ENCODE data around the gene OSBPL5.

The OSBPL5 gene

DNA sequence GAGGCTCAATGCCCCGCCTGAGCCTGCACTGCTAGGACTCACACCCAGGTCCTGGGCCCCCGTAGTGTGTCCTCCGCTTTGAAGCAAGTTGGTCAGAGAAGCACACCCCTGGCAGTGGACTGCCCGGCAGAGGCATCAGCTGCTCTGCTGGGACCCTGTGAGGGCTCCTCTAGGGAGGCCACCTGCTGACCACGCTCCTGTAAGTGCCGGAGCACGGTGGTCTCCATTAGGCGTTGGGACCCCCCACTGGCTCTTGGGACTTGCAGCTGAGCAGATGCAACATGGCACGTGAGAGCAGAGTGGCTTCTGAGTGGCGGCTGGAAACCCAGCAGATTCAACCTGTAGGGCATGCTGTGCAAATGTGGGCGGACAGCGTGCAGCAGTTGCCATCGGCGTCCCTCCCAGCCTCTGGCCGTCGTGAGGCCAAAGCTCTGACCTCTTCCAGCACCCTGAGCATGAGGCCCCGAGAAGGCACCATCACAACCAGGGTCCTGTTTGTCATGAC is 36.6 kb upstream of the OSBPL5 start:
- no peak for DNase-seq (ENCODE audit: low read depth)
- TF ChIP-seq, protein P1, sequence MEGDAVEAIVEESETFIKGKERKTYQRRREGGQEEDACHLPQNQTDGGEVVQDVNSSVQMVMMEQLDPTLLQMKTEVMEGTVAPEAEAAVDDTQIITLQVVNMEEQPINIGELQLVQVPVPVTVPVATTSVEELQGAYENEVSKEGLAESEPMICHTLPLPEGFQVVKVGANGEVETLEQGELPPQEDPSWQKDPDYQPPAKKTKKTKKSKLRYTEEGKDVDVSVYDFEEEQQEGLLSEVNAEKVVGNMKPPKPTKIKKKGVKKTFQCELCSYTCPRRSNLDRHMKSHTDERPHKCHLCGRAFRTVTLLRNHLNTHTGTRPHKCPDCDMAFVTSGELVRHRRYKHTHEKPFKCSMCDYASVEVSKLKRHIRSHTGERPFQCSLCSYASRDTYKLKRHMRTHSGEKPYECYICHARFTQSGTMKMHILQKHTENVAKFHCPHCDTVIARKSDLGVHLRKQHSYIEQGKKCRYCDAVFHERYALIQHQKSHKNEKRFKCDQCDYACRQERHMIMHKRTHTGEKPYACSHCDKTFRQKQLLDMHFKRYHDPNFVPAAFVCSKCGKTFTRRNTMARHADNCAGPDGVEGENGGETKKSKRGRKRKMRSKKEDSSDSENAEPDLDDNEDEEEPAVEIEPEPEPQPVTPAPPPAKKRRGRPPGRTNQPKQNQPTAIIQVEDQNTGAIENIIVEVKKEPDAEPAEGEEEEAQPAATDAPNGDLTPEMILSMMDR (IDR thresholded peaks at IDR 0.05; ENCODE audit: insufficient read depth, low read depth, low read length, missing control alignments) = no peak
- H3K4me3 ChIP-seq (ENCODE audit: low read depth, low read length) = no peak overlapping the region

DNA sequence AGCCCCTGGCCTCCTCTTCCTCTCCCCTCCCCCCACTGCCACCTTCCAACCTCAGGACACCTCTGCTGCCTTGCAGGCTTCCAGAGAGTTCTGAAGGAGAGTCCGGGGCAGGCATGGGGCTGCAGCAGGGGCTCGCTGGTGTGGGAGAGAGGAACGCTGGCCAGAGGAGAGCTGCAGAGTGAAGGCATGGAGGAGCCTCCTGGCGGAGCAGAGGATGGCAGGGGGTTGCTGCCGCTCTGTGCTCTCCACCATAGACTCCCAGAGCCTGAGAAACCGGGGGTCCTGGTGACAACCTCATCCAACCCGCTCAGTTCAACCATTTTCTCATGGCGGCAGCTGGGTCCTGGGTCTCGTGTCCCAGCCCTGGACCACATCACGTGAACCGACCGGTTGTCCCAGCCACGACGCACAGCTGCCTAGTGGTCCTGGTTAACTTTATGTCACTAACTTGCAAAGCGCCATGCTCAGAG is 36.0 kb upstream of the OSBPL5 start:
- no peak overlapping the region for H3K4me3 ChIP-seq (ENCODE audit: low read depth, low read length)
- TF ChIP-seq, protein P1 (IDR thresholded peaks at IDR 0.05; ENCODE audit: insufficient read depth, low read depth, low read length, missing control alignments) = no peak
- DNase-seq (ENCODE audit: low read depth) = no peak

DNA sequence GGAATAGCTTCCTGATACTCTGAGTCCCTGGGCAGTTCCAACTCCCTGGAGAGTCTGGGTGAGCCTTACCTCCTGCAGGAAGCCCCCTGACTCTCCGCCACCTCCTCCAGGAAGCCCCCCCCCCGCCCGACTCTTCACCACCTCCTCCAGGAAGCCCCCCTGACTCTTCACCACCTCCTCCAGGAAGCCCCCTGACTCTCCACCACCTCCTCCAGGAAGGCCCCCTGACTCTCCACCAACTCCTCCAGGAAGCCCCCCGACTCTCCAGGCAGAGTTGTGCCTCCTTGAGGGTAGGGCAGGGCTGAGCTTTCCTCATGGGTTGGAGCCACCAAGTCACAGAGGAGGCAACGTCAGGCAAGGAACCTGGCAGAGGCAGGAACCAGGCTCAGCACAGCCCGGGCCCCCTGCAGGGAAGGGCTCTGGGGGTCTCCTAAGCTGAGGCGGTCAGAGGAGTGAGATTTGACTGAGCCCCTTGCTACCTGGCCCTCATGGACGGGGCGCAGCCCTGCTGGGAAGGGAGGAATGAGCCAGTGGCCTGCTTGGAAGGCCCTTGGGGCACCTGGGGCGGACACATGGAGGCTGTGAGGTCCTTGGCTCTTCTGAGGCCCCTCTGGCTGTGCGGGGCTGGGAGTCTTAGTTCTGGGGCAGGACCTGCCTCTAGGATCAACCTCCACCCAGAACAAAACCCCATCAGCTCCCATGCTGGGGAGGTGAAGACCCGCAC is 35.4 kb upstream of the OSBPL5 start:
- TF ChIP-seq, protein P1 (IDR thresholded peaks at IDR 0.05; ENCODE audit: insufficient read depth, low read depth, low read length, missing control alignments) = no peak
- DNase-seq (ENCODE audit: low read depth) = no peak
- no peak overlapping the region for H3K4me3 ChIP-seq (ENCODE audit: low read depth, low read length)

DNA sequence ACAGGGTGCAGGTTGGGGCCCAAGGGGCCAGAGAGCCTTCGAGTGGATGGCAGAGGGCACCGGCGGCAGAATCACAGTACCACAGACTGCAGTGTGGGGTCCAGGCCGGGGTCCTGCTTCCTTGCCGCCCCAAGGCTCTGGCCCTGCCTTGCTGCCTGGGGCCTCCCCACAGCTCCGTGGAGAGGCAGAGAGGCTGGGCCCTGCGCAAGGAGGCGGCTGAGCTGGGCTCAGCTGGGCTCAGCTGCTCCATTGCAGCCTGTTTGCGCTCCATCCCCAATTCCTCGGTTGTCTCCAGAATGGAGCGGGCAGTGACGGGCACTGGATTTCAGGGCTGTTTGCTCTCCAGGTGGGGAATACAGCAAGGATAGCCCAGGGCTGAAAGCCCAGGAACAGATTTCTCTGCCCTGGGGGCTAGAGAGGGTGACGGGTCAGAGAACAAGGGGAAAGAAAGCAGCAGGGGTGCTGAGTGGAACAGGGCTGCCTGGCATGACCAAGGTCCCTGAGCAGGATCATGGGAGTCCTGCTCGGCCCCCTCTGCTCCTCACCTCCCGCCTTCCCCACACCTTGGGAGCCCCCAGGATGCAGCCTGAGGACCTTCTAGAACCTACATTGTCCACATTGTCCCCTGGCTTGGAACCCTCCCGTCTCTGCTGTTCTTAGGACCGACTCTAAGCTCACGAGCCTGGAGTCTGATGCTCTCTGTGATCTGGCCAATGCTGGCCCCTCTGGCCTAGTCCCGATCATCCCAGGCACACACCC is 34.6 kb upstream of the OSBPL5 start:
- TF ChIP-seq, protein P1 (IDR thresholded peaks at IDR 0.05; ENCODE audit: insufficient read depth, low read depth, low read length, missing control alignments) = no peak
- H3K4me3 ChIP-seq (ENCODE audit: low read depth, low read length) = no peak overlapping the region

DNA sequence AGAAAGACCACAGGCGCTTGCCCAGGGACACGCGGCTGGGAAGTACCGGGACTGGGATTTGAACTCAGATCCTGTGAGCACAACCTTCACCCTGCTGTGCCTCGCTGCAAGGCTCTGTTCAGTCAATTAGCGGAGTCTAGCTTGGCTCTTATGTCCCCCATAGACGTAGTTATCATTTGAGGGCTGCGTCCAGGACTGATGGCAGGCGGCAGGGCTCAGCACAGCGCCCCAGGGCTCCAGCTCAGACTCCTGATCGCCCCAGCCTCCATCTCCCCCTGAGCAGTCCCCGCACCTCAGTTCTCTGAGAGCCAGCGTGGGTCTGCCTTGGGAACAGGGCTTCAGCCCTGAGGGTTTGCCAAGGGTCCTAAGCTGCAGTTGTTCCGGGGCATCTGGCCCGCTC is 33.7 kb upstream of the OSBPL5 start:
- TF ChIP-seq, protein P1 (IDR thresholded peaks at IDR 0.05; ENCODE audit: insufficient read depth, low read depth, low read length, missing control alignments) = no peak
- H3K4me3 ChIP-seq (ENCODE audit: low read depth, low read length) = no peak overlapping the region
- no peak for DNase-seq (ENCODE audit: low read depth)

More for the DNA sequence above, 34.6 kb upstream of the OSBPL5 start:
- DNase-seq (ENCODE audit: low read depth) = no peak

DNA sequence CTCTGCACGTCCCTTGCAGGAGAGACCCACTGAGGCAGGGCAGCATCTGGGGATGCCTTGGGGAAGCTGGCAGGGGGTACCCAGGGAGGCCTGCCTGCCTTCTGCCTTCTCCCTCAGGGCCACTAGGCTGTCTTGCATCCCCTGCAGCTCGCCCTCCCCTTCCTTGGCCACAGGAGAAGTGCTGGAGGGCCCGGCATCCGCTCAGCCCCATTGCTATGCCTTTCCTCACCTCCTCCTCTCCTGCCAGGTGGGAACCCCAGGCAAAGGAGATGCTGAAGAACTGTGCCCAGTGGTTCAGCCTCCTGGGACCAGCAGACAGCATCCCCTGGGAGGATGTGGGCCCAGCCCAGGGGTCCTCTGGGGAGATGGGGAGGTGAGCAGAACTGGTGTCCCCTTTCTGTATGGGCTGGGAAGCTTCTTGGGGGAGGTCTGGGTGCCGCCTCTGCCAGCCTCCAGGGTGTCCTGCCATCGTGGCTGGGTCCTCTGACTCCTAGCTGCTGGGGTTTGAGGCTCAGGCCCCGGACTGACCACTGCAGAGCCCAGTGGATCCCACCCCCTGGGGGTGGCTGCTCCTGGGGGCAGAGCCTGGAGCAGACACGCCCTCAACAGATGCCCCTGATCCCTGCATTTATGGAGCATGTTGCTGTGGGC is 32.9 kb upstream of the OSBPL5 start:
- no peak for DNase-seq (ENCODE audit: low read depth)
- TF ChIP-seq, protein P1 (IDR thresholded peaks at IDR 0.05; ENCODE audit: insufficient read depth, low read depth, low read length, missing control alignments) = no peak
- H3K4me3 ChIP-seq (ENCODE audit: low read depth, low read length) = no peak overlapping the region
